HCT116 (cell line): ENCODE measurements around the gene ABCC1. TPM values are rescaled to one million over a fixed set of nuclear protein-coding genes. Genes with fewer than 3 reads are reported as not detected.

Source experiments
- ATAC-seq: fragments of 200-7000 bp; cut with Tn5 transposase; 2 replicates; pipeline ENCODE4 v1.9.1; 2020; ENCODE audit warnings: mild to moderate bottlenecking, moderate library complexity
- BruUV-seq: library from RNA; stranded (reverse); fragments of 400-500 nt; replicated peaks from 2 replicates; lab custom pipeline; 2021; lab: Mats Ljungman, UMichigan
- CTCF ChIA-PET: fragments of 300-600 bp; sonication (Branson Sonifier 250); formaldehyde crosslinking; loops from one replicate; lab custom pipeline; 2021; ENCODE audit warnings: antibody characterized with exemption; lab: Charles Lee
- POLR2A ChIA-PET: fragments of 300-600, 350-600 bp; sonication (Branson Sonifier 250); formaldehyde crosslinking; loops from one replicate; lab custom pipeline; 2021; ENCODE audit warnings: antibody characterized with exemption; lab: Charles Lee
- RAD21 ChIA-PET, 2 experiments: fragments of 300-600 bp; sonication (Branson Sonifier 250); formaldehyde crosslinking; loops; one replicate each; lab custom pipeline; 2023; ENCODE audit warnings: low total read pairs in 2 of 2; ENCODE audit not compliant: uncharacterized antibody in 2 of 2, unreplicated experiment in 2 of 2, low non-redundant PET in 1 of 2; lab: Charles Lee
- DNase-seq: peaks from one replicate; pipeline ENCODE4 v3.0.0-alpha.2; 2010; ENCODE audit warnings: low read depth, low spot score
- H2AFZ ChIP-seq: fragments of 200-600 bp; shearing (Covaris generic), sonication (generic); 2 replicates; pipeline ENCODE4 v1.6.1; 2017; ENCODE audit warnings: low read depth, mixed run types, mixed read lengths, antibody characterized with exemption, low read length; ENCODE audit not compliant: poor library complexity, severe bottlenecking
- H3K27ac ChIP-seq: 2 replicates; pipeline ENCODE4 v1.5.1; 2012; ENCODE audit warnings: low read depth, low read length
- H3K27me3 ChIP-seq: fragments of 200-600 bp; sonication (generic); 2 replicates; pipeline ENCODE4 v1.6.1; 2016; ENCODE audit warnings: mixed run types, low read length, mixed read lengths; ENCODE audit not compliant: insufficient read depth
- H3K36me3 ChIP-seq, 2 experiments: fragments of 200-500 bp in 1 of 2; fragments of 200-600 bp in 1 of 2; sonication (Bioruptor generic) in 1 of 2; sonication (generic) in 1 of 2; 2 replicates each; pipeline versions ENCODE4 v1.5.1 to v1.6.1; 2014 to 2016; ENCODE audit warnings: low read length in 2 of 2, inconsistent platforms in 1 of 2, mixed read lengths in 1 of 2, mixed run types in 1 of 2; ENCODE audit not compliant: insufficient read depth in 2 of 2, control insufficient read depth in 1 of 2
- H3K4me1 ChIP-seq, 2 experiments: fragments of 200-600 bp in 1 of 2; sonication (generic) in 1 of 2; 2 replicates each; pipeline versions ENCODE4 v1.5.1 to v1.6.1; 2012 to 2017; ENCODE audit warnings: low read length in 2 of 2, inconsistent platforms in 1 of 2, mild to moderate bottlenecking in 1 of 2, mixed read lengths in 1 of 2, mixed run types in 1 of 2, moderate library complexity in 1 of 2; ENCODE audit not compliant: insufficient read depth in 2 of 2, control insufficient read depth in 1 of 2
- H3K4me2 ChIP-seq: fragments of 200-600 bp; sonication (generic); 2 replicates; pipeline ENCODE4 v1.6.1; 2017; ENCODE audit warnings: mixed run types, low read length, mixed read lengths
- H3K4me3 ChIP-seq, 2 experiments: fragments of 200-600 bp in 1 of 2; sonication (generic) in 1 of 2; replicated peaks in 1 of 2; 2 replicates each; pipeline ENCODE4 v1.5.1; 2011 to 2016; ENCODE audit warnings: low read length in 2 of 2, control low read depth in 1 of 2, low read depth in 1 of 2, mild to moderate bottlenecking in 1 of 2, mixed read lengths in 1 of 2, mixed run types in 1 of 2
- H3K79me2 ChIP-seq: fragments of 200-600 bp; sonication (generic); 2 replicates; pipeline ENCODE4 v1.6.1; 2017; ENCODE audit warnings: mild to moderate bottlenecking, mixed run types, low read length, moderate library complexity, mixed read lengths; ENCODE audit not compliant: insufficient read depth
- H3K9ac ChIP-seq: fragments of 200-600 bp; sonication (generic); 2 replicates; pipeline ENCODE4 v1.6.1; 2016; ENCODE audit warnings: low read length, mixed read lengths
- H3K9me2 ChIP-seq: fragments of 200-600 bp; sonication (generic), shearing (Covaris generic); 2 replicates; pipeline ENCODE4 v1.6.1; 2017; ENCODE audit warnings: mixed run types, mild to moderate bottlenecking, moderate library complexity; ENCODE audit not compliant: insufficient read depth
- H3K9me3 ChIP-seq, 2 experiments: fragments of 200-500 bp in 1 of 2; fragments of 200-600 bp in 1 of 2; sonication (Bioruptor generic) in 1 of 2; sonication (generic) in 1 of 2; 2 replicates each; pipeline ENCODE4 v1.6.1; 2014 to 2017; ENCODE audit warnings: low read length in 2 of 2, mixed read lengths in 2 of 2, inconsistent platforms in 1 of 2, low read depth in 1 of 2, mild to moderate bottlenecking in 1 of 2, mixed run types in 1 of 2, moderate library complexity in 1 of 2; ENCODE audit not compliant: control insufficient read depth in 1 of 2, insufficient read depth in 1 of 2
- H4K20me1 ChIP-seq: fragments of 200-600 bp; sonication (generic), shearing (Covaris generic); 2 replicates; pipeline ENCODE4 v1.6.1; 2017; ENCODE audit warnings: mixed run types, mild to moderate bottlenecking, moderate library complexity; ENCODE audit not compliant: insufficient read depth
- CBX3 ChIP-seq: IDR thresholded peaks from 2 replicates; pipeline ENCODE4 v1.6.1; 2012; ENCODE audit warnings: low read depth
- CEBPB ChIP-seq: IDR thresholded peaks from 2 replicates; pipeline ENCODE4 v1.6.1; 2012; ENCODE audit warnings: low read depth
- ELF1 ChIP-seq: IDR thresholded peaks from 2 replicates; pipeline ENCODE4 v1.6.1; 2012; ENCODE audit warnings: low read depth, borderline replicate concordance
- EZH2 ChIP-seq: fragments of 200-600 bp; sonication (generic); IDR thresholded peaks from 2 replicates; pipeline ENCODE4 v1.6.1; 2017; ENCODE audit warnings: antibody characterized with exemption, mixed run types
- FOSL1 ChIP-seq: IDR thresholded peaks from 2 replicates; pipeline ENCODE4 v1.6.1; 2012; ENCODE audit warnings: low read depth
- JUND ChIP-seq: IDR thresholded peaks from 2 replicates; pipeline ENCODE4 v1.6.1; 2012
- POLR2A ChIP-seq: IDR thresholded peaks from 2 replicates; pipeline ENCODE4 v1.7.0; 2011; ENCODE audit warnings: borderline replicate concordance; ENCODE audit not compliant: insufficient read depth, insufficient read length; ENCODE audit errors: extremely low read depth
- POLR2AphosphoS5 ChIP-seq: IDR thresholded peaks from 2 replicates; pipeline ENCODE4 v1.6.1; 2011; ENCODE audit warnings: mild to moderate bottlenecking, low read depth, low read length, moderate library complexity
- RAD21 ChIP-seq: IDR thresholded peaks from 2 replicates; pipeline ENCODE4 v1.6.1; 2012; ENCODE audit warnings: low read depth, mild to moderate bottlenecking
- SIN3A ChIP-seq: IDR thresholded peaks from 2 replicates; pipeline ENCODE4 v1.6.1; 2012; ENCODE audit warnings: low read depth
- SRF ChIP-seq: IDR thresholded peaks from 2 replicates; pipeline ENCODE4 v1.6.1; 2012; ENCODE audit warnings: low read depth
- TCF7L2 ChIP-seq: IDR thresholded peaks from 2 replicates; pipeline ENCODE4 v1.7.0; 2011; ENCODE audit warnings: borderline replicate concordance, inconsistent platforms; ENCODE audit not compliant: insufficient read depth, insufficient read length; ENCODE audit errors: extremely low read depth
- YY1 ChIP-seq: IDR thresholded peaks from 2 replicates; pipeline ENCODE4 v1.6.1; 2011; ENCODE audit warnings: low read length, low read depth, moderate library complexity, mild to moderate bottlenecking; ENCODE audit not compliant: insufficient replicate concordance; ENCODE audit errors: extremely low read depth
- ZFX ChIP-seq: fragments of 450-650 bp; IDR thresholded peaks from 2 replicates; pipeline ENCODE4 v1.6.1; 2017
- ZNF274 ChIP-seq: fragments of 200-500 bp; sonication (Bioruptor generic); IDR thresholded peaks from 2 replicates; pipeline ENCODE4 v1.6.1; 2014; ENCODE audit warnings: mild to moderate bottlenecking, low read depth, low read length, inconsistent platforms
- intact Hi-C: fragments of 100-400 bp; cut with micrococcal nuclease; formaldehyde crosslinking; loops from 2 replicates; pipeline ENCODE4 v1.10.0; 2022
- total RNA-seq: library from RNA; stranded (reverse); gene quantifications from one replicate; pipeline ENCODE4 v1.2.1, GENCODE V29; 2021; ENCODE audit not compliant: unreplicated experiment
- TF ChIP-seq, protein P1 (sequence below): IDR thresholded peaks from 2 replicates; pipeline ENCODE4 v1.6.1; 2012
- TF ChIP-seq, protein P2 (sequence below): IDR thresholded peaks from 2 replicates; pipeline ENCODE4 v1.6.1; 2011; ENCODE audit warnings: mild to moderate bottlenecking, low read length, moderate library complexity; ENCODE audit not compliant: insufficient replicate concordance; ENCODE audit errors: extremely low read depth
- TF ChIP-seq, protein P3 (sequence below), 3 experiments: fragments of 200-600 bp in 1 of 3; sonication (generic) in 1 of 3; IDR thresholded peaks in 2 of 3; conservative IDR thresholded peaks in 1 of 3; 2 replicates each; pipeline ENCODE4 v1.5.1; 2012 to 2017; ENCODE audit warnings: low read depth in 2 of 3, low read length in 2 of 3, antibody characterized with exemption in 1 of 3, borderline replicate concordance in 1 of 3, control low read depth in 1 of 3, mild to moderate bottlenecking in 1 of 3, mixed read lengths in 1 of 3, mixed run types in 1 of 3, moderate library complexity in 1 of 3; ENCODE audit not compliant: insufficient read depth in 1 of 3
- TF ChIP-seq, protein P4 (sequence below): IDR thresholded peaks from 2 replicates; pipeline ENCODE4 v1.6.1; 2012; ENCODE audit warnings: low read depth
- TF ChIP-seq, protein P5 (sequence below): IDR thresholded peaks from 2 replicates; pipeline ENCODE4 v1.6.1; 2012

ABCC1 gene
- total RNA-seq, 1 experiment from 2014 or later: 61.9 TPM

GRCh38 chr16:16027728-16028310 is 78.4 kb downstream of the ABCC1 start:
- Histone ChIP-seq H3K27me3 (no peaks in the 10 kb centered on the region), H3K36me3 (peaks cover 6 to 9% of the 10 kb centered on the region in 2 experiments; a peak in 2 of 4 replicates), H4K20me1 (no peaks in the 10 kb centered on the region), H3K79me2 (peaks cover 62% of the 10 kb centered on the region), H2AFZ (no peak overlapping the region), H3K4me2 (no peak overlapping the region), H3K9me2 (no peaks in the 10 kb centered on the region), H3K27ac (no peak overlapping the region), H3K4me3 (no peak overlapping the region), H3K4me1 (peaks cover 5 to 23% of the 10 kb centered on the region in 2 experiments), H3K9me3 (no peaks in the 10 kb centered on the region), H3K9ac (no peak overlapping the region)
- ChIA-PET POLR2A (no interaction called here), RAD21 (interaction anchor here in 1 of 2 experiments (0.6 kb wide), 1 partner anchor 159 kb away, joined by 3 read pairs; no protein-coding TSS in a partner anchor), CTCF (interaction anchor here (0.9 kb wide), 1 partner anchor 160 kb away, joined by 3 read pairs; no protein-coding TSS in a partner anchor)
- DNase-seq (no peak), ATAC-seq (no peak)
- intact Hi-C loops: no loop called here
- no TSS peak for BruUV-seq
- no peak for TF ChIP-seq POLR2AphosphoS5
- no peak for TF ChIP-seq EZH2
- TF ChIP-seq FOSL1: no peak
- TF ChIP-seq SIN3A: no peak
- TF ChIP-seq, protein P1, sequence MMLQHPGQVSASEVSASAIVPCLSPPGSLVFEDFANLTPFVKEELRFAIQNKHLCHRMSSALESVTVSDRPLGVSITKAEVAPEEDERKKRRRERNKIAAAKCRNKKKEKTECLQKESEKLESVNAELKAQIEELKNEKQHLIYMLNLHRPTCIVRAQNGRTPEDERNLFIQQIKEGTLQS: no peak
- no peak for TF ChIP-seq SRF
- TF ChIP-seq CBX3: no peak
- TF ChIP-seq RAD21: no peak
- no peak for TF ChIP-seq TCF7L2
- TF ChIP-seq, protein P2, sequence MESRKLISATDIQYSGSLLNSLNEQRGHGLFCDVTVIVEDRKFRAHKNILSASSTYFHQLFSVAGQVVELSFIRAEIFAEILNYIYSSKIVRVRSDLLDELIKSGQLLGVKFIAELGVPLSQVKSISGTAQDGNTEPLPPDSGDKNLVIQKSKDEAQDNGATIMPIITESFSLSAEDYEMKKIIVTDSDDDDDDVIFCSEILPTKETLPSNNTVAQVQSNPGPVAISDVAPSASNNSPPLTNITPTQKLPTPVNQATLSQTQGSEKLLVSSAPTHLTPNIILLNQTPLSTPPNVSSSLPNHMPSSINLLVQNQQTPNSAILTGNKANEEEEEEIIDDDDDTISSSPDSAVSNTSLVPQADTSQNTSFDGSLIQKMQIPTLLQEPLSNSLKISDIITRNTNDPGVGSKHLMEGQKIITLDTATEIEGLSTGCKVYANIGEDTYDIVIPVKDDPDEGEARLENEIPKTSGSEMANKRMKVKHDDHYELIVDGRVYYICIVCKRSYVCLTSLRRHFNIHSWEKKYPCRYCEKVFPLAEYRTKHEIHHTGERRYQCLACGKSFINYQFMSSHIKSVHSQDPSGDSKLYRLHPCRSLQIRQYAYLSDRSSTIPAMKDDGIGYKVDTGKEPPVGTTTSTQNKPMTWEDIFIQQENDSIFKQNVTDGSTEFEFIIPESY: no peak
- no peak for TF ChIP-seq ZFX
- TF ChIP-seq ZNF274: no peak
- no peak for TF ChIP-seq CEBPB
- TF ChIP-seq ELF1: no peak
- no peak for TF ChIP-seq JUND
- TF ChIP-seq, protein P3, sequence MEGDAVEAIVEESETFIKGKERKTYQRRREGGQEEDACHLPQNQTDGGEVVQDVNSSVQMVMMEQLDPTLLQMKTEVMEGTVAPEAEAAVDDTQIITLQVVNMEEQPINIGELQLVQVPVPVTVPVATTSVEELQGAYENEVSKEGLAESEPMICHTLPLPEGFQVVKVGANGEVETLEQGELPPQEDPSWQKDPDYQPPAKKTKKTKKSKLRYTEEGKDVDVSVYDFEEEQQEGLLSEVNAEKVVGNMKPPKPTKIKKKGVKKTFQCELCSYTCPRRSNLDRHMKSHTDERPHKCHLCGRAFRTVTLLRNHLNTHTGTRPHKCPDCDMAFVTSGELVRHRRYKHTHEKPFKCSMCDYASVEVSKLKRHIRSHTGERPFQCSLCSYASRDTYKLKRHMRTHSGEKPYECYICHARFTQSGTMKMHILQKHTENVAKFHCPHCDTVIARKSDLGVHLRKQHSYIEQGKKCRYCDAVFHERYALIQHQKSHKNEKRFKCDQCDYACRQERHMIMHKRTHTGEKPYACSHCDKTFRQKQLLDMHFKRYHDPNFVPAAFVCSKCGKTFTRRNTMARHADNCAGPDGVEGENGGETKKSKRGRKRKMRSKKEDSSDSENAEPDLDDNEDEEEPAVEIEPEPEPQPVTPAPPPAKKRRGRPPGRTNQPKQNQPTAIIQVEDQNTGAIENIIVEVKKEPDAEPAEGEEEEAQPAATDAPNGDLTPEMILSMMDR (IDR thresholded peaks at IDR 0.05 in 2 of 3, conservative IDR thresholded peaks at IDR 0.05 in 1 of 3; ENCODE audit: borderline replicate concordance in 1 of 3, insufficient read depth in 1 of 3, low read depth in 2 of 3, low read length in 2 of 3): no peak
- TF ChIP-seq, protein P4, sequence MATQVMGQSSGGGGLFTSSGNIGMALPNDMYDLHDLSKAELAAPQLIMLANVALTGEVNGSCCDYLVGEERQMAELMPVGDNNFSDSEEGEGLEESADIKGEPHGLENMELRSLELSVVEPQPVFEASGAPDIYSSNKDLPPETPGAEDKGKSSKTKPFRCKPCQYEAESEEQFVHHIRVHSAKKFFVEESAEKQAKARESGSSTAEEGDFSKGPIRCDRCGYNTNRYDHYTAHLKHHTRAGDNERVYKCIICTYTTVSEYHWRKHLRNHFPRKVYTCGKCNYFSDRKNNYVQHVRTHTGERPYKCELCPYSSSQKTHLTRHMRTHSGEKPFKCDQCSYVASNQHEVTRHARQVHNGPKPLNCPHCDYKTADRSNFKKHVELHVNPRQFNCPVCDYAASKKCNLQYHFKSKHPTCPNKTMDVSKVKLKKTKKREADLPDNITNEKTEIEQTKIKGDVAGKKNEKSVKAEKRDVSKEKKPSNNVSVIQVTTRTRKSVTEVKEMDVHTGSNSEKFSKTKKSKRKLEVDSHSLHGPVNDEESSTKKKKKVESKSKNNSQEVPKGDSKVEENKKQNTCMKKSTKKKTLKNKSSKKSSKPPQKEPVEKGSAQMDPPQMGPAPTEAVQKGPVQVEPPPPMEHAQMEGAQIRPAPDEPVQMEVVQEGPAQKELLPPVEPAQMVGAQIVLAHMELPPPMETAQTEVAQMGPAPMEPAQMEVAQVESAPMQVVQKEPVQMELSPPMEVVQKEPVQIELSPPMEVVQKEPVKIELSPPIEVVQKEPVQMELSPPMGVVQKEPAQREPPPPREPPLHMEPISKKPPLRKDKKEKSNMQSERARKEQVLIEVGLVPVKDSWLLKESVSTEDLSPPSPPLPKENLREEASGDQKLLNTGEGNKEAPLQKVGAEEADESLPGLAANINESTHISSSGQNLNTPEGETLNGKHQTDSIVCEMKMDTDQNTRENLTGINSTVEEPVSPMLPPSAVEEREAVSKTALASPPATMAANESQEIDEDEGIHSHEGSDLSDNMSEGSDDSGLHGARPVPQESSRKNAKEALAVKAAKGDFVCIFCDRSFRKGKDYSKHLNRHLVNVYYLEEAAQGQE: no peak
- TF ChIP-seq, protein P5, sequence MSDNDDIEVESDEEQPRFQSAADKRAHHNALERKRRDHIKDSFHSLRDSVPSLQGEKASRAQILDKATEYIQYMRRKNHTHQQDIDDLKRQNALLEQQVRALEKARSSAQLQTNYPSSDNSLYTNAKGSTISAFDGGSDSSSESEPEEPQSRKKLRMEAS: no peak
- TF ChIP-seq POLR2A: no peak
- TF ChIP-seq YY1: no peak
